Duodenal mucosa (tissue), 2 donors: ENCODE results near the gene TCF20.
A peak's percentile ranks its signal among the peaks of the same experiment; 100 is the strongest.

Source experiments
- H3K27ac ChIP-seq: one replicate; pipeline ENCODE4 v1.7.0; 2013; ENCODE audit warnings: low read depth, low read length
- H3K27me3 ChIP-seq, 2 donors: one replicate each; pipeline ENCODE4 v1.7.0; 2013; ENCODE audit warnings: low read length in 2 of 2, control low read depth in 1 of 2; ENCODE audit not compliant: insufficient read depth in 2 of 2, control insufficient read depth in 1 of 2
- H3K36me3 ChIP-seq, 2 donors: one replicate each; pipeline ENCODE4 v1.7.0; 2013; ENCODE audit warnings: low read length in 2 of 2, control low read depth in 1 of 2; ENCODE audit not compliant: insufficient read depth in 2 of 2, control insufficient read depth in 1 of 2
- H3K4me1 ChIP-seq, 2 donors: one replicate each; pipeline ENCODE4 v1.7.0; 2013; ENCODE audit warnings: low read length in 2 of 2, control low read depth in 1 of 2; ENCODE audit not compliant: insufficient read depth in 2 of 2, control insufficient read depth in 1 of 2
- H3K4me3 ChIP-seq, 2 donors: one replicate each; pipeline ENCODE4 v1.7.0; 2013; ENCODE audit warnings: low read length in 2 of 2, low read depth in 1 of 2
- H3K9ac ChIP-seq, 2 donors: one replicate each; pipeline ENCODE4 v1.7.0; 2013; ENCODE audit warnings: low read length in 2 of 2, low read depth in 1 of 2
- H3K9me3 ChIP-seq, 2 donors: one replicate each; pipeline ENCODE4 v1.7.0; 2013; ENCODE audit warnings: low read length in 2 of 2, control low read depth in 1 of 2; ENCODE audit not compliant: control insufficient read depth in 1 of 2

Gene TCF20

GRCh38 chr22:42275176-42275575 is 4.7 kb upstream of the TCF20 start:
- no peak overlapping the region for H3K27ac ChIP-seq
- no peak overlapping the region for H3K9ac ChIP-seq
- no peaks in the 10 kb centered on the region for H3K9me3 ChIP-seq
- H3K27me3 ChIP-seq = no peaks in the 10 kb centered on the region
- no peak overlapping the region for H3K4me3 ChIP-seq
- no peaks in the 10 kb centered on the region for H3K36me3 ChIP-seq
- H3K4me1 ChIP-seq = peaks cover 28 to 39% of the 10 kb centered on the region in 2 donors

GRCh38 chr22:42273855-42274451 is 3.5 kb upstream of the TCF20 start:
- H3K4me3 ChIP-seq = no peak overlapping the region
- no peak overlapping the region for H3K27ac ChIP-seq
- no peaks in the 10 kb centered on the region for H3K9me3 ChIP-seq
- H3K4me1 ChIP-seq = peaks cover 30 to 32% of the 10 kb centered on the region in 2 donors
- no peaks in the 10 kb centered on the region for H3K27me3 ChIP-seq
- no peak overlapping the region for H3K9ac ChIP-seq
- no peaks in the 10 kb centered on the region for H3K36me3 ChIP-seq

- Histone ChIP-seq H3K27me3 (no peaks in the 10 kb centered on the region), H3K4me1 (peaks cover 27 to 29% of the 10 kb centered on the region in 2 donors), H3K4me3 (no peak overlapping the region), H3K9ac (peak overlapping the region in 1 of 2 donors; percentile 6), H3K27ac (no peak overlapping the region), H3K36me3 (no peaks in the 10 kb centered on the region), H3K9me3 (no peaks in the 10 kb centered on the region)
These were observed 2.1 kb upstream of the TCF20 start for GRCh38 chr22:42272431-42272999.

GRCh38 chr22:42271906-42272305 is 1.5 kb upstream of the TCF20 start:
- Histone ChIP-seq H3K9me3 (no peaks in the 10 kb centered on the region), H3K27me3 (no peaks in the 10 kb centered on the region), H3K27ac (no peak overlapping the region), H3K4me3 (no peak overlapping the region), H3K4me1 (peaks cover 27 to 29% of the 10 kb centered on the region in 2 donors), H3K36me3 (no peaks in the 10 kb centered on the region), H3K9ac (peak overlapping the region; percentile 6 to 47)

- H3K27me3 ChIP-seq = no peaks in the 10 kb centered on the region
- peaks cover 27 to 29% of the 10 kb centered on the region in 2 donors for H3K4me1 ChIP-seq
- H3K27ac ChIP-seq = peak overlapping the region; percentile 30
- H3K36me3 ChIP-seq = no peaks in the 10 kb centered on the region
- no peaks in the 10 kb centered on the region for H3K9me3 ChIP-seq
- H3K4me3 ChIP-seq = peak overlapping the region; percentile 59 to 62
- H3K9ac ChIP-seq = peak overlapping the region; percentile 6 to 47
These were observed 849 bp upstream of the TCF20 start for GRCh38 chr22:42271191-42271813.

GRCh38 chr22:42270176-42270509 is 310 bp downstream of the TCF20 start:
- no peaks in the 10 kb centered on the region for H3K36me3 ChIP-seq
- H3K9ac ChIP-seq = peak overlapping the region; percentile 62 to 76
- no peaks in the 10 kb centered on the region for H3K9me3 ChIP-seq
- H3K27ac ChIP-seq = peak overlapping the region; percentile 83
- H3K4me1 ChIP-seq = peaks cover 27 to 29% of the 10 kb centered on the region in 2 donors
- H3K4me3 ChIP-seq = peak overlapping the region; percentile 74 to 81
- H3K27me3 ChIP-seq = no peaks in the 10 kb centered on the region

- no peaks in the 10 kb centered on the region for H3K36me3 ChIP-seq
- peaks cover 27 to 29% of the 10 kb centered on the region in 2 donors for H3K4me1 ChIP-seq
- H3K9ac ChIP-seq = peak overlapping the region; percentile 62 to 76
- H3K9me3 ChIP-seq = no peaks in the 10 kb centered on the region
- H3K27ac ChIP-seq = peak overlapping the region; percentile 83
- H3K4me3 ChIP-seq = peak overlapping the region; percentile 74 to 81
- H3K27me3 ChIP-seq = no peaks in the 10 kb centered on the region
These were observed 849 bp downstream of the TCF20 start for GRCh38 chr22:42269432-42270175.

GRCh38 chr22:42268852-42269410 is 1.5 kb downstream of the TCF20 start:
- no peaks in the 10 kb centered on the region for H3K27me3 ChIP-seq
- H3K4me3 ChIP-seq = peak overlapping the region; percentile 74 to 81
- no peaks in the 10 kb centered on the region for H3K36me3 ChIP-seq
- H3K9me3 ChIP-seq = no peaks in the 10 kb centered on the region
- H3K27ac ChIP-seq = no peak overlapping the region
- H3K4me1 ChIP-seq = peaks cover 27 to 29% of the 10 kb centered on the region in 2 donors
- H3K9ac ChIP-seq = peak overlapping the region; percentile 62 to 76

- no peak overlapping the region for H3K4me3 ChIP-seq
- H3K27me3 ChIP-seq = no peaks in the 10 kb centered on the region
- no peak overlapping the region for H3K9ac ChIP-seq
- H3K4me1 ChIP-seq = peaks cover 11 to 19% of the 10 kb centered on the region in 2 donors
- H3K9me3 ChIP-seq = no peaks in the 10 kb centered on the region
- H3K27ac ChIP-seq = no peak overlapping the region
- H3K36me3 ChIP-seq = no peaks in the 10 kb centered on the region
These were observed 5.1 kb downstream of the TCF20 start for GRCh38 chr22:42265321-42265720.

- no peaks in the 10 kb centered on the region for H3K27me3 ChIP-seq
- no peaks in the 10 kb centered on the region for H3K9me3 ChIP-seq
- H3K36me3 ChIP-seq = no peaks in the 10 kb centered on the region
- H3K9ac ChIP-seq = no peak overlapping the region
- H3K4me3 ChIP-seq = no peak overlapping the region
- H3K27ac ChIP-seq = no peak overlapping the region
- H3K4me1 ChIP-seq = peaks cover 9 to 15% of the 10 kb centered on the region in 2 donors
These were observed 6.5 kb downstream of the TCF20 start for GRCh38 chr22:42263944-42264343.
